Progenitor cell of endocrine pancreas (in vitro differentiated cells): Measurements from ENCODE around the gene CCR3. TPM values are rescaled to one million over a fixed set of nuclear protein-coding genes. Genes with fewer than 3 reads are reported as not detected.

ENCODE experiments used
- DNase-seq: peaks from one replicate; pipeline ENCODE4 v3.0.0; 2021; ENCODE audit warnings: low spot score; ENCODE audit not compliant: unreplicated experiment
- H3K27ac Mint-ChIP-seq: 2 replicates; pipeline ENCODE4 v1.8.0; 2021; ENCODE audit warnings: mild to moderate bottlenecking, moderate library complexity, mixed read lengths
- H3K27me3 Mint-ChIP-seq: 2 replicates; pipeline ENCODE4 v1.8.0; 2021; ENCODE audit warnings: mixed read lengths
- H3K36me3 Mint-ChIP-seq: 2 replicates; pipeline ENCODE4 v1.8.0; 2022; ENCODE audit warnings: mixed read lengths; ENCODE audit not compliant: insufficient read depth
- H3K4me1 Mint-ChIP-seq: 2 replicates; pipeline ENCODE4 v1.8.0; 2021; ENCODE audit warnings: low read depth, mixed read lengths
- H3K4me3 Mint-ChIP-seq: 2 replicates; pipeline ENCODE4 v1.8.0; 2021; ENCODE audit warnings: low read depth, mild to moderate bottlenecking, moderate library complexity, mixed read lengths
- H3K9me3 Mint-ChIP-seq: 2 replicates; pipeline ENCODE4 v1.8.0; 2021; ENCODE audit warnings: low read depth, mixed read lengths
- CTCF ChIP-seq: fragments of 200-600 bp; sonication (generic); IDR thresholded peaks from one replicate; pipeline ENCODE4 v1.5.0; 2021; ENCODE audit warnings: antibody characterized with exemption, mild to moderate bottlenecking; ENCODE audit not compliant: unreplicated experiment
- total RNA-seq: library from RNA; stranded (reverse); gene quantifications from 2 replicates; pipeline ENCODE4 v1.2.1, GENCODE V29; 2021

Gene CCR3
- total RNA-seq, 1 donor from 2014 or later, result not detected

- H3K27ac Mint-ChIP-seq, result no peak overlapping the region
Observed at GRCh38 chr3:46261926-46262594, 19.8 kb downstream of the CCR3 start.

GRCh38 chr3:46264002-46264401, 21.7 kb downstream of the CCR3 start:
- H3K27ac Mint-ChIP-seq, result no peak overlapping the region
- H3K4me3 Mint-ChIP-seq, result no peak overlapping the region
- DNase-seq, result no peak
- peaks cover 4% of the 10 kb centered on the region for H3K27me3 Mint-ChIP-seq
- no peaks in the 10 kb centered on the region for H3K36me3 Mint-ChIP-seq
- TF ChIP-seq CTCF, result no peak
- H3K4me1 Mint-ChIP-seq, result no peaks in the 10 kb centered on the region
- H3K9me3 Mint-ChIP-seq, result peaks cover 6% of the 10 kb centered on the region

More at GRCh38 chr3:46261926-46262594, 19.8 kb downstream of the CCR3 start:
- no peak for TF ChIP-seq CTCF
- no peak for DNase-seq
- H3K4me3 Mint-ChIP-seq, result no peak overlapping the region
- no peaks in the 10 kb centered on the region for H3K36me3 Mint-ChIP-seq
- H3K4me1 Mint-ChIP-seq, result no peaks in the 10 kb centered on the region
- peaks cover 4% of the 10 kb centered on the region for H3K27me3 Mint-ChIP-seq
- H3K9me3 Mint-ChIP-seq, result peaks cover 6% of the 10 kb centered on the region

- no peak overlapping the region for H3K27ac Mint-ChIP-seq
- H3K27me3 Mint-ChIP-seq, result peaks cover 4% of the 10 kb centered on the region
- no peak for TF ChIP-seq CTCF
- no peak for DNase-seq
- H3K4me3 Mint-ChIP-seq, result no peak overlapping the region
- H3K36me3 Mint-ChIP-seq, result no peaks in the 10 kb centered on the region
- no peaks in the 10 kb centered on the region for H3K4me1 Mint-ChIP-seq
- H3K9me3 Mint-ChIP-seq, result peaks cover 3% of the 10 kb centered on the region
Observed at GRCh38 chr3:46266598-46266997, 24.3 kb downstream of the CCR3 start.

GRCh38 chr3:46269556-46269955, 27.3 kb downstream of the CCR3 start:
- H3K4me3 Mint-ChIP-seq, result no peak overlapping the region
- H3K9me3 Mint-ChIP-seq, result peaks cover 10% of the 10 kb centered on the region
- no peak for DNase-seq
- no peaks in the 10 kb centered on the region for H3K36me3 Mint-ChIP-seq
- peaks cover 4% of the 10 kb centered on the region for H3K27me3 Mint-ChIP-seq
- H3K27ac Mint-ChIP-seq, result no peak overlapping the region
- no peak for TF ChIP-seq CTCF
- no peaks in the 10 kb centered on the region for H3K4me1 Mint-ChIP-seq

- Mint-ChIP-seq H3K27ac (no peak overlapping the region), H3K4me3 (no peak overlapping the region), H3K36me3 (no peaks in the 10 kb centered on the region), H3K9me3 (peaks cover 13% of the 10 kb centered on the region), H3K27me3 (peaks cover 9% of the 10 kb centered on the region), H3K4me1 (no peaks in the 10 kb centered on the region)
- TF ChIP-seq CTCF, result no peak
- no peak for DNase-seq
Observed at GRCh38 chr3:46270474-46270873, 28.2 kb downstream of the CCR3 start.
